OCI-LY7 (cell line): Measurements from ENCODE around the gene EMC9. TPM values are rescaled to one million over a fixed set of nuclear protein-coding genes. Genes with fewer than 3 reads are reported as not detected.

Experiments
- BruUV-seq: library from RNA; stranded (reverse); fragments of 400-500 nt; replicated peaks from 2 replicates; lab custom pipeline; 2021; lab: Mats Ljungman, UMichigan
- CTCF ChIA-PET: fragments of 300-600 bp; sonication (Branson Sonifier 250); formaldehyde crosslinking; loops from one replicate; lab custom pipeline; 2022; ENCODE audit warnings: antibody characterized with exemption; ENCODE audit not compliant: unreplicated experiment; lab: Charles Lee
- POLR2A ChIA-PET: fragments of 300-600 bp; sonication (Branson Sonifier 250); formaldehyde crosslinking; loops from one replicate; lab custom pipeline; 2022; ENCODE audit warnings: antibody characterized with exemption; lab: Charles Lee
- DNase-seq: peaks from one replicate; pipeline ENCODE4 v3.0.0-alpha.2; 2015; ENCODE audit warnings: low spot score
- H2AFZ ChIP-seq: fragments of 200-600 bp; sonication (generic), shearing (Covaris generic); 2 replicates; pipeline ENCODE4 v1.6.1; 2014; ENCODE audit warnings: mild to moderate bottlenecking, antibody characterized with exemption, low read length, moderate library complexity
- H3K27ac ChIP-seq: fragments of 200-600 bp; sonication (generic); 2 replicates; pipeline ENCODE4 v1.5.1; 2014; ENCODE audit warnings: mixed run types, low read depth, mild to moderate bottlenecking, moderate library complexity, low read length, inconsistent platforms; ENCODE audit not compliant: poor library complexity, severe bottlenecking
- H3K36me3 ChIP-seq: fragments of 200-600 bp; sonication (generic); 2 replicates; pipeline ENCODE4 v1.6.1; 2014; ENCODE audit warnings: mild to moderate bottlenecking, antibody characterized with exemption, low read length, moderate library complexity, mixed read lengths; ENCODE audit not compliant: insufficient read depth
- H3K4me1 ChIP-seq: fragments of 200-600 bp; sonication (generic); 2 replicates; pipeline ENCODE4 v1.5.1; 2014; ENCODE audit warnings: mild to moderate bottlenecking, low read length; ENCODE audit not compliant: insufficient read depth, poor library complexity, severe bottlenecking
- H3K4me2 ChIP-seq: fragments of 200-600 bp; sonication (generic); 2 replicates; pipeline ENCODE4 v1.6.1; 2014; ENCODE audit warnings: mild to moderate bottlenecking, low read length
- H3K4me3 ChIP-seq: fragments of 200-600 bp; sonication (generic); 2 replicates; pipeline ENCODE4 v1.5.1; 2014; ENCODE audit warnings: mild to moderate bottlenecking, low read depth, low read length; ENCODE audit not compliant: poor library complexity, severe bottlenecking
- H3K79me2 ChIP-seq: fragments of 200-600 bp; sonication (generic); 2 replicates; pipeline ENCODE4 v1.6.1; 2016; ENCODE audit warnings: low read depth, mild to moderate bottlenecking, low read length, moderate library complexity, mixed read lengths; ENCODE audit not compliant: insufficient read depth
- H3K9me2 ChIP-seq: fragments of 200-600 bp; sonication (generic); 2 replicates; pipeline ENCODE4 v1.6.1; 2016; ENCODE audit warnings: mild to moderate bottlenecking, low read length, mixed read lengths; ENCODE audit not compliant: insufficient read depth
- H3K9me3 ChIP-seq: fragments of 200-600 bp; sonication (generic); 2 replicates; pipeline ENCODE4 v1.6.1; 2014; ENCODE audit warnings: mild to moderate bottlenecking, mixed run types, low read length, mixed read lengths
- H4K20me1 ChIP-seq: fragments of 200-600 bp; sonication (generic); 2 replicates; pipeline ENCODE4 v1.6.1; 2014; ENCODE audit warnings: mild to moderate bottlenecking, antibody characterized with exemption, low read length, moderate library complexity, mixed read lengths; ENCODE audit not compliant: insufficient read depth
- EZH2phosphoT487 ChIP-seq: fragments of 200-600 bp; sonication (generic); IDR thresholded peaks from 2 replicates; pipeline ENCODE4 v1.6.1; 2018; ENCODE audit warnings: low read depth, borderline replicate concordance, mild to moderate bottlenecking, mixed run types, antibody characterized with exemption, low read length, moderate library complexity, mixed read lengths
- intact Hi-C: fragments of 100-400 bp; cut with micrococcal nuclease; formaldehyde crosslinking; loops from one replicate; pipeline ENCODE4 v1.10.0; 2022; ENCODE audit not compliant: unreplicated experiment
- total RNA-seq, 2 experiments: library from RNA; depleted of rRNA in 1 of 2; stranded (reverse); fragments of >200 nt in 1 of 2; shearing (Covaris generic) in 1 of 2; gene quantifications; 2 replicates each; pipeline ENCODE4 v1.2.3, GENCODE V29; 2014 to 2022
- TF ChIP-seq, protein P1 (sequence below): fragments of 200-600 bp; sonication (generic); conservative IDR thresholded peaks from 2 replicates; pipeline ENCODE4 v1.5.1; 2014; ENCODE audit warnings: mild to moderate bottlenecking, antibody characterized with exemption, low read length, moderate library complexity, mixed read lengths

Gene EMC9
- total RNA-seq, 2 experiments from 2014 or later: 72.0 to 74.8 TPM

DNA sequence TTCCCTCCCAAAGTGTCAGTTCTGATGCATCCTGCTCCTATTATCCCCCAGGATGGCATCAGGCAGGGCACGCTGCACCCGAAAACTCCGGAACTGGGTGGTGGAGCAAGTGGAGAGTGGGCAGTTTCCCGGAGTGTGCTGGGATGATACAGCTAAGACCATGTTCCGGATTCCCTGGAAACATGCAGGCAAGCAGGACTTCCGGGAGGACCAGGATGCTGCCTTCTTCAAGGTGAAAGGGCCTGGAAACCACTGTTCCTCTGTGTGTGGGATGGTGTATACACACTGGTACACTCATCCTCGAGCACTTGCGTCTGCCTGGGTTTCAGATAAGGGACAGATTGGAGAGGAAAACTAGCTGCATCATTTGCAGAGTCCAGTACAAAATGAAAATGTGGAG is 20.7 kb upstream of the EMC9 start:
- intact Hi-C loops: no loop called here
- H3K9me2 ChIP-seq: no peaks in the 10 kb centered on the region

DNA sequence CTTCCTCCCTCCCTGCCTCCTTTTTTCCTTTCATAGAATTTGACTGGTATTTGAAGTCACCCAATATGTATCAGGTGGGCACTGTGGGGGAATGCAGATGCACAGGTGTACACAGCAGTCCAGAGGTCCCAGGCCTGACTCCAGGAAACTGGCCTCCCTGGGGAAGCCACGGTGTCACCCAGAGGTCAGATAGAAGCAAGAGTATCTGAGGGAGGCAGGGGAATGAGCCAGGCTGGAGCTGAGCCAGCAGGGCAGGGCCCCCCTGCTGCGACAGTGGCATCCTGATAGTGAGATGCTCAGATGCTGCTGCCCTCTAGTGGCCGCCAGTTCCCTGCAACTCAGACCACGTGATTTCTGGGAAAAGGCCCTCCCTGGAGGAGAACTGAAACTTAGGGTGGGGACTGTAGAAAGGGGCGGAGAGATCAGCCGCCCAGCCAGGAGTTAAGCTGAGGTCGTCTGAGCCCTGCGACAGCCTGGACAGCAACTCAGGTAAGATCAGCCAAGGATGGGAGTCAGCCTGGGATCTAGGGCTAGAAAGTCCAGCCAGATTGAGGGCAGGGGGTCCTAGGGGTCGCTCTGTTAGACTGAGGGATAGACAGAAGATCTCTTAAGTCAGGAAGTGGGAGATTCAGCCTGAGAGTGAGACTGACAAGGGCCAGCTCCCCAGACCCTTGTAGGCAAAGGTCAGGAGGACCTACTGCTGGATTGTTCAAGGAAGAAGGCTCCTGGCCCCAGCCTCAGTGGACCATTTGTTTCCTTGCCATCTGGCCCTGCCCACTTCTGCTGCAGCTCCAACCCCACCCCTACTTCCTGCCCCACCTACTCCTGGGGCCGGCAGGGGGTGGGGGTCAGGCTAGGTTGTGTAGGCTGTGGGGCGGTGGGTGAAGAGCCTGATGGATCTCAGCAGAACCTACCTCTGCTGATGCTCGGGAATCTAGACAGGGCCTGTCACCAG is 19.7 kb upstream of the EMC9 start, which contains the start of gene IRF9:
Gene IRF9, plus strand, starts transcription at position 416 of the 955 bp plus-strand sequence. CDS start 880 bp downstream, outside the sequence.
- H2AFZ ChIP-seq: no peak within 1 kb of the TSS; the same call in 1 of the 2 replicates
- TSS peak; percentile 45 for BruUV-seq

More for the DNA sequence above, 20.7 kb upstream of the EMC9 start:
- Histone ChIP-seq H3K9me3 (no peaks in the 10 kb centered on the region), H3K79me2 (peaks cover 7% of the 10 kb centered on the region; the same call in 1 of the 2 replicates), H3K4me1 (peaks cover 16% of the 10 kb centered on the region), H2AFZ (no peak overlapping the region), H3K4me2 (peak overlapping the region; percentile 83), H3K4me3 (peak overlapping the region; percentile 70), H3K27ac (peak overlapping the region; percentile 68), H4K20me1 (no peaks in the 10 kb centered on the region), H3K36me3 (peaks cover 66% of the 10 kb centered on the region)
- CTCF ChIA-PET: interaction anchor here (1.6 to 2.1 kb wide), 2 partner anchors 54 to 68 kb away, joined by 4 to 8 read pairs; partner anchors contain the start of gene PCK2
- no peak for DNase-seq
- no TSS peak for BruUV-seq
- POLR2A ChIA-PET: interaction anchor here (1.0 to 2.7 kb wide), 4 partner anchors 15 to 52 kb away, joined by 3 to 15 read pairs (median 4); partner anchors contain the start of genes PSME2 and RNF31
- no peak for TF ChIP-seq EZH2phosphoT487
- TF ChIP-seq, protein P1, sequence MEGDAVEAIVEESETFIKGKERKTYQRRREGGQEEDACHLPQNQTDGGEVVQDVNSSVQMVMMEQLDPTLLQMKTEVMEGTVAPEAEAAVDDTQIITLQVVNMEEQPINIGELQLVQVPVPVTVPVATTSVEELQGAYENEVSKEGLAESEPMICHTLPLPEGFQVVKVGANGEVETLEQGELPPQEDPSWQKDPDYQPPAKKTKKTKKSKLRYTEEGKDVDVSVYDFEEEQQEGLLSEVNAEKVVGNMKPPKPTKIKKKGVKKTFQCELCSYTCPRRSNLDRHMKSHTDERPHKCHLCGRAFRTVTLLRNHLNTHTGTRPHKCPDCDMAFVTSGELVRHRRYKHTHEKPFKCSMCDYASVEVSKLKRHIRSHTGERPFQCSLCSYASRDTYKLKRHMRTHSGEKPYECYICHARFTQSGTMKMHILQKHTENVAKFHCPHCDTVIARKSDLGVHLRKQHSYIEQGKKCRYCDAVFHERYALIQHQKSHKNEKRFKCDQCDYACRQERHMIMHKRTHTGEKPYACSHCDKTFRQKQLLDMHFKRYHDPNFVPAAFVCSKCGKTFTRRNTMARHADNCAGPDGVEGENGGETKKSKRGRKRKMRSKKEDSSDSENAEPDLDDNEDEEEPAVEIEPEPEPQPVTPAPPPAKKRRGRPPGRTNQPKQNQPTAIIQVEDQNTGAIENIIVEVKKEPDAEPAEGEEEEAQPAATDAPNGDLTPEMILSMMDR: no peak

More for the DNA sequence above, 19.7 kb upstream of the EMC9 start, which contains the start of gene IRF9:
- Histone ChIP-seq H3K36me3 (peaks cover 70% of the 10 kb centered on the region), H4K20me1 (no peaks in the 10 kb centered on the region), H3K4me3 (peak within 1 kb of the TSS; percentile 70), H3K79me2 (peaks cover 7% of the 10 kb centered on the region; the same call in 1 of the 2 replicates), H3K9me2 (no peaks in the 10 kb centered on the region), H3K27ac (peak within 1 kb of the TSS; percentile 68), H3K4me2 (peak within 1 kb of the TSS; percentile 83), H3K9me3 (no peaks in the 10 kb centered on the region), H3K4me1 (peaks cover 16% of the 10 kb centered on the region)
- ChIA-PET CTCF (interaction anchor here (0.7 to 2.1 kb wide), 10 partner anchors 10 to 67 kb away, joined by 3 to 8 read pairs (median 4); partner anchors contain the start of genes CHMP4A, DCAF11, EMC9 and NRL), POLR2A (interaction anchor here (0.6 to 2.7 kb wide), 13 partner anchors 13 to 212 kb away, joined by 3 to 15 read pairs (median 3); partner anchors contain the start of genes DCAF11, EMC9, IPO4 and PCK2)
- no peak for TF ChIP-seq EZH2phosphoT487
- TF ChIP-seq, protein P1: peak; percentile 95
- DNase-seq: peak; percentile 95
- intact Hi-C loops: loop anchor here (1.0 to 2.0 kb wide), 7 partner anchors 14 to 147 kb away; partner anchors contain the start of genes DCAF11, EMC9, IPO4 and NRL
